ENCODE results near the gene RPS19BP1. TPM values are rescaled to one million over a fixed set of nuclear protein-coding genes. Genes with fewer than 3 reads are reported as not detected.
A peak's percentile ranks its signal among the peaks of the same experiment; 100 is the strongest.

Gene RPS19BP1
- total and polyA plus RNA-seq, 11 donors, result 33.2 to 220 (median 52.1) TPM

DNA sequence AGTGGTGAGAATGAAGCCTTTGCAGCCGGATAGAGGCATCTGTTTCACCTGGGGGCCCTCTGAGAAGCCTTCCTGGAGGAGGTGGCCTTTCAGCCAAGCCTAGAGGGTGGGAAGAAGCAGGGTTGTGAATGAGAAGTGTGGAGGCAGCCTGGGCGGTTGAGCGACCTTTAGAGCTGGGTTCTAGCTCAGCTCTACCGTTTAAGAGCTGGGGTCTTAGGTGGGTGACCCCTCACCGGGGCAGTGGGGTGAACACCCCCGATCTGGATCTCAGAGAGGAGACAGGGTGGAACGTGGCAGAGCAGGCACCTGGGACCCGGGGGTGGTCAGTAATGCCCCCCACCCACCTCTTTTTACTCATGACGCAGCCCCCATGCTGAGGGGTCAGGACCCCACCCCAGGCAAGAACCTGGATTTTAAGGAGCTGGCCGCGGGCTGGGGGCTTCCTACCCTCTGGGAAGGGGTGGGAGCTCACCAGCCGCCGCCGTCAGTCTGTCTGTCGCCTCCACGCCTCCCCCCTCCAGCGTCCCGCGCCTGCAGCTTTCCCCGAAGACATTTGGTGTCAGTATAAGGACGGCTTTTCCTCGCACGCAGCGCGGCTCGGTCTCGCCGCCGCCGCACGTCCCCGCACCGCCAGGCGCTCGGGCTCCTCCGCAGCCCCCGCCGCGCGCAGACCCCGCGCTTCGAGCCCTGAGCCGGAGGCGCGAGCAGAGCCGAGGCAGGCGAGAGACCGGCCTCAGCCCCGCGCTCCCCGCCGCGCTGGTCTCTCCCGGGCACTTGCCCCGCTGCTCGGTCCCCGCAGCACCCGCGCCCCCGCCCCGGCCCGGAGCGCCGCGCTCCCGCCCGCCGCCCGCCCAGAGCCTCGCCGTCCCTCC is 24.7 kb upstream of the RPS19BP1 start:
- WGBS, 4 donors, result 5 to 33% (median 7%) methylated on average over 6 to 72 of the region's 72 CpGs
- Histone ChIP-seq H3K9me3 (no peaks in the 10 kb centered on the region), H3K27ac (no peak overlapping the region), H3K4me3 (peak overlapping the region in 6 of 12 donors; percentile 25 to 45 (median 34)), H3K4me1 (peaks cover 0 to 22% (median 0%) of the 10 kb centered on the region in 12 donors), H3K27me3 (peaks cover 18 to 79% (median 29%) of the 10 kb centered on the region in 9 donors), H3K36me3 (no peaks in the 10 kb centered on the region)
- ATAC-seq (peak in 2 of 4 donors; percentile 39 to 48), DNase-seq (no peak)
- intact Hi-C loops (cut with DNase I), result loop anchor here in 3 of 10 donors (5.0 kb wide), 3 partner anchors 465 to 480 kb away; no protein-coding TSS in a partner anchor
- TF ChIP-seq POLR2A (IDR thresholded peaks at IDR 0.05) (no peak), CTCF (IDR thresholded peaks at IDR 0.05) (peak in 2 of 12 donors; percentile 24 to 28)

DNA sequence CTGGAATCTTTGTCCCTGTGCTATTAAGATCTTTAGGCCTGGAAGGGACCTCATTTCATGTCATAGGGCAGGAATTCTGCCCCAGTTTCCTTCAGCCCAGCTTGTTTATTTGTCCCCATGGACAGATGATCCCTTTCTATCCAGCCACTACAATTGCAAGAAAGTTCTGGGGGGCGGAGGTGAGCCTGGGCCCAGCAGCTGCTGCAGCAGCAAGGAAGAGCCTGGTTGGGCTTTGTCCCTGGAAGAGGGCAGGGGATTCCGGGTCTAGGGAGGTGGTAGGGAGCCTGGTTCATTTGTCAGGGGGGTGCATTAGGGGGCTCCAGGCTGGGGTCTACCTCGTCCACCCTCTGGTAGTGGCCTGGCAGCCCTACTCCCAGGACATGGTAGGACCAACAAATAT is 21.6 kb upstream of the RPS19BP1 start:
- peaks cover 0 to 17% (median 0%) of the 10 kb centered on the region in 12 donors for H3K4me1 ChIP-seq
- no peak overlapping the region for H3K27ac ChIP-seq
- WGBS, 4 donors, result 47 to 56% (median 53%) methylated on average over 2 to 3 of the region's 3 CpGs
- ATAC-seq, result no peak
- no peaks in the 10 kb centered on the region for H3K36me3 ChIP-seq
- no peak overlapping the region for H3K4me3 ChIP-seq
- H3K9me3 ChIP-seq, result no peaks in the 10 kb centered on the region
- TF ChIP-seq POLR2A (IDR thresholded peaks at IDR 0.05), result no peak
- no peak for TF ChIP-seq CTCF (IDR thresholded peaks at IDR 0.05)
- DNase-seq, result no peak
- intact Hi-C loops (cut with DNase I), result no loop called here
- peaks cover 19 to 77% (median 39%) of the 10 kb centered on the region in 9 donors for H3K27me3 ChIP-seq

- intact Hi-C loops (cut with DNase I), result no loop called here
- Histone ChIP-seq H3K9me3 (no peaks in the 10 kb centered on the region), H3K4me3 (no peak overlapping the region), H3K4me1 (peaks cover 0 to 13% (median 0%) of the 10 kb centered on the region in 12 donors), H3K27ac (no peak overlapping the region), H3K36me3 (no peaks in the 10 kb centered on the region), H3K27me3 (peaks cover 17 to 76% (median 35%) of the 10 kb centered on the region in 9 donors)
- 71 to 98% (median 91%) methylated on average over 3 of the region's 3 CpGs for WGBS, 4 donors
- TF ChIP-seq POLR2A (IDR thresholded peaks at IDR 0.05), result no peak
- TF ChIP-seq CTCF (IDR thresholded peaks at IDR 0.05), result no peak
- no peak for DNase-seq
- ATAC-seq, result no peak
These were observed 20.9 kb upstream of the RPS19BP1 start for GRCh38 chr22:39553429-39553828.

DNA sequence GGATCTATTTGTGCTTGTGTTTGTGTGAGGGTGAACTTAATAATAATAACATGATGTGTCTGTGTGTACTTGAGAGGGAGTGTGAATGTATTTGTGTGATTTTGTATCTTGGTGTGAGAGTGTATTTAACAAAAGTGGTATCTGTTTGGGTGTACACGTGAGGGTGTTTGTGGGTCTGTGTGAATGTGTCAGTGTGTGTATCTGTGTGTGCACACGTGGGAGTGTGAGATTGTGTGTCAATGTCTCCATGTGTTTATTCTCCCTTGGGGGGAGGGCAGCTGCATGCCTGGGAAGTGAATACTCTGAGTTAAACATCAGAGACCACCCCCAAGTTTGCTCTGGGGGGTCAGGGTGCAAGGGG is 15.0 kb upstream of the RPS19BP1 start:
- 39 to 51% (median 47%) methylated on average over 2 of the region's 2 CpGs for WGBS, 4 donors

More for the DNA sequence above, 15.0 kb upstream of the RPS19BP1 start:
- no peak for DNase-seq
- no peak overlapping the region for H3K4me3 ChIP-seq
- intact Hi-C loops (cut with DNase I), result no loop called here
- H3K36me3 ChIP-seq, result no peaks in the 10 kb centered on the region
- ATAC-seq, result no peak
- no peak for TF ChIP-seq CTCF (IDR thresholded peaks at IDR 0.05)
- TF ChIP-seq POLR2A (IDR thresholded peaks at IDR 0.05), result no peak
- H3K9me3 ChIP-seq, result no peaks in the 10 kb centered on the region
- H3K4me1 ChIP-seq, result no peaks in the 10 kb centered on the region
- no peak overlapping the region for H3K27ac ChIP-seq
- peaks cover 0 to 67% (median 16%) of the 10 kb centered on the region in 9 donors for H3K27me3 ChIP-seq

Data from heart left ventricle (tissue), 16 donors.